ENCODE results near the gene TARS2. TPM values are rescaled to one million over a fixed set of nuclear protein-coding genes. Genes with fewer than 3 reads are reported as not detected.
A peak's percentile ranks its signal among the peaks of the same experiment; 100 is the strongest.

Gene TARS2
- total and polyA plus RNA-seq, 2 donors from 2014 or later, result 20.4 to 25.6 TPM

DNA sequence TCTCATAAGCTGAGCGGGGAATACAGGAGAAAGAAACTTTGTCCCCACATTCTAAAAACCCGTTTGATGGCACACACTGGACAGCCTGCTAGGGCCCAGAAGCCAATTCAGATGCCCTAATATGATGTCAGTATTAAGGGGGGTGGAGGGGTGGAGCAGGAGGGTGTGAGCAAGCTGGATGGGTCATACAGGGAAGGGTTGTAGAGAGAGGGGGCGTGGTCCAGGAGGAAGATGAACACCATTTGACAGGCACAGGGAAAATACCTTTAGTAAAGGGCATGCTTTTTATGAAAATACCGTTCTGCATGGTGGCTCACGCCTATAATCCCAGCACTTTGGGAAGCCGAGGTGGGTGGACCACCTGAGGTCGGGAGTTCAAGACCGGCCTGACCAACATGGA lies 6.0 kb downstream of the TARS2 start:
- Histone ChIP-seq H3K9me3 (ENCODE audit: control insufficient read depth in 2 of 3, insufficient read depth in 1 of 3, low read length in 3 of 3) (no peaks in the 10 kb centered on the region), H3K4me1 (ENCODE audit: control insufficient read depth in 2 of 3, insufficient read depth in 2 of 3, low read depth in 1 of 3, low read length in 3 of 3) (no peaks in the 10 kb centered on the region), H3K9ac (ENCODE audit: low read length in 3 of 3) (no peak overlapping the region), H3K27ac (ENCODE audit: low read depth in 2 of 2, low read length in 2 of 2) (no peak overlapping the region), H3K4me3 (ENCODE audit: low read length in 3 of 3) (no peak overlapping the region), H3K36me3 (ENCODE audit: control insufficient read depth in 2 of 3, insufficient read depth in 3 of 3, low read length in 3 of 3) (peaks cover 4 to 23% (median 19%) of the 10 kb centered on the region in 3 donors), H3K27me3 (ENCODE audit: control insufficient read depth, insufficient read depth, low read length) (no peaks in the 10 kb centered on the region)
- TF ChIP-seq, protein P1, sequence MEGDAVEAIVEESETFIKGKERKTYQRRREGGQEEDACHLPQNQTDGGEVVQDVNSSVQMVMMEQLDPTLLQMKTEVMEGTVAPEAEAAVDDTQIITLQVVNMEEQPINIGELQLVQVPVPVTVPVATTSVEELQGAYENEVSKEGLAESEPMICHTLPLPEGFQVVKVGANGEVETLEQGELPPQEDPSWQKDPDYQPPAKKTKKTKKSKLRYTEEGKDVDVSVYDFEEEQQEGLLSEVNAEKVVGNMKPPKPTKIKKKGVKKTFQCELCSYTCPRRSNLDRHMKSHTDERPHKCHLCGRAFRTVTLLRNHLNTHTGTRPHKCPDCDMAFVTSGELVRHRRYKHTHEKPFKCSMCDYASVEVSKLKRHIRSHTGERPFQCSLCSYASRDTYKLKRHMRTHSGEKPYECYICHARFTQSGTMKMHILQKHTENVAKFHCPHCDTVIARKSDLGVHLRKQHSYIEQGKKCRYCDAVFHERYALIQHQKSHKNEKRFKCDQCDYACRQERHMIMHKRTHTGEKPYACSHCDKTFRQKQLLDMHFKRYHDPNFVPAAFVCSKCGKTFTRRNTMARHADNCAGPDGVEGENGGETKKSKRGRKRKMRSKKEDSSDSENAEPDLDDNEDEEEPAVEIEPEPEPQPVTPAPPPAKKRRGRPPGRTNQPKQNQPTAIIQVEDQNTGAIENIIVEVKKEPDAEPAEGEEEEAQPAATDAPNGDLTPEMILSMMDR (IDR thresholded peaks at IDR 0.05; ENCODE audit: borderline replicate concordance, extremely low read depth, insufficient read depth), result no peak
- no peak for FAIRE-seq
- DNase-seq, result no peak
- intact Hi-C loops (cut with DNase I), result no loop called here

DNA sequence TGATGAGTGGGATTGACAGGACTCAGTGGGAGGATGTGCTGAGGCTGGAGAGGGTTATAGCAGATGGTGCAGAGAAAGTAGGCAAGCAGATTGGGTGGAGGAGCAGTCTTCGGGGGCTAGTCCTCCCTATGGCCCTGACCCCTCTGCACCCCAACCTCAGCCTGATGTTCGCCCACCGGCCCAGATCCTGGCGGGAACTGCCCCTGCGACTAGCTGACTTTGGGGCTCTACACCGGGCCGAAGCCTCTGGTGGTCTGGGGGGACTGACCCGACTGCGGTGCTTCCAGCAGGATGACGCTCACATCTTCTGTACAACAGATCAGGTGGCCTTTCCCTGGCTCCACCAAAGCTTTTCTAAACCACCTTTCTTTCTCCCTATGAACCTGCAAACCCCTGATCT lies 11.1 kb downstream of the TARS2 start:
- no peaks in the 10 kb centered on the region for H3K27me3 ChIP-seq (ENCODE audit: control insufficient read depth, insufficient read depth, low read length)
- FAIRE-seq (no peak), DNase-seq (peak in 1 of 5 donors; percentile 29)
- H3K9ac ChIP-seq (ENCODE audit: low read length in 3 of 3), result no peak overlapping the region
- intact Hi-C loops (cut with DNase I), result no loop called here
- no peaks in the 10 kb centered on the region for H3K9me3 ChIP-seq (ENCODE audit: control insufficient read depth in 2 of 3, insufficient read depth in 1 of 3, low read length in 3 of 3)
- H3K36me3 ChIP-seq (ENCODE audit: control insufficient read depth in 2 of 3, insufficient read depth in 3 of 3, low read length in 3 of 3), result peaks cover 0 to 15% (median 10%) of the 10 kb centered on the region in 3 donors
- TF ChIP-seq, protein P1 (IDR thresholded peaks at IDR 0.05; ENCODE audit: borderline replicate concordance, extremely low read depth, insufficient read depth), result no peak
- H3K27ac ChIP-seq (ENCODE audit: low read depth in 2 of 2, low read length in 2 of 2), result no peak overlapping the region
- H3K4me1 ChIP-seq (ENCODE audit: control insufficient read depth in 2 of 3, insufficient read depth in 2 of 3, low read depth in 1 of 3, low read length in 3 of 3), result no peaks in the 10 kb centered on the region
- no peak overlapping the region for H3K4me3 ChIP-seq (ENCODE audit: low read length in 3 of 3)

DNA sequence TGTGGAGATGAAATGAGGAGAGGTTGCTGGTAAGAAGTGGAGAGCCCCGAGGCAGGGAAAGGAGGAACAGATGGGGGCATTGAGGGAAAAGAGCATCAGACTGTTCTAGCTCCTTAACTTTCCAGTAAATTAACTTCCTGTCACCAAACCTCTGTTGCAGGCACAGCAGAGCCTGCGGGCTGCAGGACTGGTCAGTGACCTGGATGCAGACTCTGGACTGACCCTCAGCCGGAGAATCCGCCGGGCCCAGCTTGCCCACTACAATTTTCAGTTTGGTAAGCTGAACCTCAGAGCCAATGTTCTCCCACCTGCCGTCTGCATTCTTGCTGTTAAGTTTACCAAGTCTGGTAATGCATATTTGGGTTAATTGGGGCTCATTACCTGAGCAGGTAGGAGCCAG lies 18.2 kb downstream of the TARS2 start:
- DNase-seq (peak in 1 of 5 donors; percentile 49), FAIRE-seq (no peak)
- Histone ChIP-seq H3K9ac (ENCODE audit: low read length in 3 of 3) (no peak overlapping the region), H3K27me3 (ENCODE audit: control insufficient read depth, insufficient read depth, low read length) (no peaks in the 10 kb centered on the region), H3K9me3 (ENCODE audit: control insufficient read depth in 2 of 3, insufficient read depth in 1 of 3, low read length in 3 of 3) (no peaks in the 10 kb centered on the region), H3K27ac (ENCODE audit: low read depth in 2 of 2, low read length in 2 of 2) (no peak overlapping the region), H3K4me3 (ENCODE audit: low read length in 3 of 3) (no peak overlapping the region), H3K4me1 (ENCODE audit: control insufficient read depth in 2 of 3, insufficient read depth in 2 of 3, low read depth in 1 of 3, low read length in 3 of 3) (no peaks in the 10 kb centered on the region), H3K36me3 (ENCODE audit: control insufficient read depth in 2 of 3, insufficient read depth in 3 of 3, low read length in 3 of 3) (peaks cover 2 to 19% (median 15%) of the 10 kb centered on the region in 3 donors)
- TF ChIP-seq, protein P1 (IDR thresholded peaks at IDR 0.05; ENCODE audit: borderline replicate concordance, extremely low read depth, insufficient read depth), result no peak
- intact Hi-C loops (cut with DNase I), result no loop called here

Data from kidney (tissue), 14 donors.